Erythroblast (primary cell): ENCODE data around the gene VDAC2.

Source experiments
- GATA1 ChIP-seq: IDR thresholded peaks from 2 replicates; pipeline ENCODE4 v1.6.1; 2011; ENCODE audit warnings: low read depth, mild to moderate bottlenecking, control low read depth, low read length, moderate library complexity
- POLR2A ChIP-seq: IDR thresholded peaks from 2 replicates; pipeline ENCODE4 v1.6.1; 2011; ENCODE audit warnings: mild to moderate bottlenecking, low read length

- TF ChIP-seq POLR2A (no peak), GATA1 (no peak)
Measured at GRCh38 chr10:75246506-75246905, 35.9 kb downstream of the VDAC2 start.
